Smooth muscle cell (in vitro differentiated cells): Measurements from ENCODE around the gene NFIB. TPM values are rescaled to one million over a fixed set of nuclear protein-coding genes. Genes with fewer than 3 reads are reported as not detected.

Experiments used
- DNase-seq: peaks from one replicate; lab custom pipeline; 2025; ENCODE audit not compliant: unreplicated experiment; lab: John Stamatoyannopoulos, UW
- H2AFZ ChIP-seq: fragments of 200-600 bp; sonication (generic); 2 replicates; pipeline ENCODE4 v1.6.0; 2016; ENCODE audit warnings: antibody characterized with exemption, low read depth, mild to moderate bottlenecking
- H3F3A ChIP-seq: fragments of 200-600 bp; sonication (generic); 2 replicates; pipeline ENCODE4 v1.6.0; 2017; ENCODE audit warnings: antibody characterized with exemption, low read depth
- H3K27ac ChIP-seq: fragments of 200-600 bp; sonication (generic); 2 replicates; pipeline ENCODE4 v1.5.1; 2016; ENCODE audit warnings: low read depth, mild to moderate bottlenecking
- H3K27me3 ChIP-seq: fragments of 200-600 bp; sonication (generic); 2 replicates; pipeline ENCODE4 v1.6.1; 2016; ENCODE audit warnings: low read depth, mild to moderate bottlenecking
- H3K36me3 ChIP-seq: fragments of 200-600 bp; sonication (generic); 2 replicates; pipeline ENCODE4 v1.5.1; 2016; ENCODE audit warnings: low read depth
- H3K4me1 ChIP-seq: fragments of 200-600 bp; sonication (generic); 2 replicates; pipeline ENCODE4 v1.5.1; 2016; ENCODE audit warnings: low read depth
- H3K4me2 ChIP-seq: fragments of 200-600 bp; sonication (generic); 2 replicates; pipeline ENCODE4 v1.6.0; 2016; ENCODE audit warnings: mild to moderate bottlenecking
- H3K4me3 ChIP-seq: fragments of 200-600 bp; sonication (generic); 2 replicates; pipeline ENCODE4 v1.5.1; 2016; ENCODE audit warnings: mild to moderate bottlenecking
- H3K79me2 ChIP-seq: fragments of 200-600 bp; sonication (generic); 2 replicates; pipeline ENCODE4 v1.6.0; 2016; ENCODE audit warnings: low read depth, mild to moderate bottlenecking
- H3K9ac ChIP-seq: fragments of 200-600 bp; sonication (generic); 2 replicates; pipeline ENCODE4 v1.6.0; 2016; ENCODE audit warnings: low read depth
- H3K9me3 ChIP-seq: fragments of 200-600 bp; sonication (generic); replicated peaks from 2 replicates; pipeline ENCODE4 v1.5.1; 2016; ENCODE audit warnings: low read depth
- H4K20me1 ChIP-seq: fragments of 200-600 bp; sonication (generic); 2 replicates; pipeline ENCODE4 v1.6.0; 2016; ENCODE audit warnings: low read depth
- WGBS: methylation state at CpG from one replicate; pipeline ENCODE4 v1.1.7; 2016; ENCODE audit warnings: low lambda C conversion rate; 5-methylcytosine and 5-hydroxymethylcytosine counted together
- polyA plus RNA-seq: library from polyadenylated mRNA; unstranded; fragments of >200 nt; fragmentation: Nextera tagmentation; extraction: Ambion mirVana; gene quantifications from 2 replicates; pipeline ENCODE4 v1.2.1, GENCODE V29; 2016
- total RNA-seq: library from RNA; depleted of rRNA; stranded (reverse); fragments of >200 nt; gene quantifications from 2 replicates; pipeline ENCODE4 v1.2.3, GENCODE V29; 2014
- TF ChIP-seq, protein P1 (sequence below): fragments of 200-600 bp; sonication (generic); IDR thresholded peaks from 2 replicates; pipeline ENCODE4 v1.5.1; 2017; ENCODE audit warnings: borderline replicate concordance, mild to moderate bottlenecking, antibody characterized with exemption; ENCODE audit not compliant: insufficient read depth, poor library complexity, severe bottlenecking

Gene NFIB
- total and polyA plus RNA-seq, 2 experiments from 2014 or later: 0.93 to 1.7 TPM

- no peak overlapping the region for H3K27ac ChIP-seq
- DNase-seq: no peak
- no peaks in the 10 kb centered on the region for H4K20me1 ChIP-seq
- no peaks in the 10 kb centered on the region for H3K9me3 ChIP-seq
- WGBS: 92% methylated on average over 2 of the region's 2 CpGs
- no peaks in the 10 kb centered on the region for H3K36me3 ChIP-seq
- no peak overlapping the region for H2AFZ ChIP-seq
- TF ChIP-seq, protein P1, sequence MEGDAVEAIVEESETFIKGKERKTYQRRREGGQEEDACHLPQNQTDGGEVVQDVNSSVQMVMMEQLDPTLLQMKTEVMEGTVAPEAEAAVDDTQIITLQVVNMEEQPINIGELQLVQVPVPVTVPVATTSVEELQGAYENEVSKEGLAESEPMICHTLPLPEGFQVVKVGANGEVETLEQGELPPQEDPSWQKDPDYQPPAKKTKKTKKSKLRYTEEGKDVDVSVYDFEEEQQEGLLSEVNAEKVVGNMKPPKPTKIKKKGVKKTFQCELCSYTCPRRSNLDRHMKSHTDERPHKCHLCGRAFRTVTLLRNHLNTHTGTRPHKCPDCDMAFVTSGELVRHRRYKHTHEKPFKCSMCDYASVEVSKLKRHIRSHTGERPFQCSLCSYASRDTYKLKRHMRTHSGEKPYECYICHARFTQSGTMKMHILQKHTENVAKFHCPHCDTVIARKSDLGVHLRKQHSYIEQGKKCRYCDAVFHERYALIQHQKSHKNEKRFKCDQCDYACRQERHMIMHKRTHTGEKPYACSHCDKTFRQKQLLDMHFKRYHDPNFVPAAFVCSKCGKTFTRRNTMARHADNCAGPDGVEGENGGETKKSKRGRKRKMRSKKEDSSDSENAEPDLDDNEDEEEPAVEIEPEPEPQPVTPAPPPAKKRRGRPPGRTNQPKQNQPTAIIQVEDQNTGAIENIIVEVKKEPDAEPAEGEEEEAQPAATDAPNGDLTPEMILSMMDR: no peak
- H3K4me2 ChIP-seq: no peak overlapping the region
- no peak overlapping the region for H3K9ac ChIP-seq
- no peak overlapping the region for H3K4me3 ChIP-seq
- H3K27me3 ChIP-seq: peaks cover 12% of the 10 kb centered on the region
- H3F3A ChIP-seq: no peaks in the 10 kb centered on the region
- no peaks in the 10 kb centered on the region for H3K4me1 ChIP-seq
- no peaks in the 10 kb centered on the region for H3K79me2 ChIP-seq
These were observed 51.1 kb downstream of the NFIB start for GRCh38 chr9:14262827-14263226.

GRCh38 chr9:14261616-14262015, 52.3 kb downstream of the NFIB start:
- Histone ChIP-seq H3F3A (no peaks in the 10 kb centered on the region), H4K20me1 (no peaks in the 10 kb centered on the region), H3K4me3 (no peak overlapping the region), H3K79me2 (no peaks in the 10 kb centered on the region), H3K27me3 (peaks cover 12% of the 10 kb centered on the region), H3K36me3 (no peaks in the 10 kb centered on the region), H3K9me3 (no peaks in the 10 kb centered on the region), H3K4me1 (no peaks in the 10 kb centered on the region), H3K9ac (no peak overlapping the region), H3K4me2 (no peak overlapping the region), H3K27ac (no peak overlapping the region), H2AFZ (no peak overlapping the region)
- no peak for DNase-seq
- TF ChIP-seq, protein P1: no peak
- WGBS: 62% methylated on average over 2 of the region's 2 CpGs

GRCh38 chr9:14260101-14260500, 53.8 kb downstream of the NFIB start:
- no peaks in the 10 kb centered on the region for H3K36me3 ChIP-seq
- H3K27ac ChIP-seq: no peak overlapping the region
- peaks cover 23% of the 10 kb centered on the region for H3K27me3 ChIP-seq
- no peak overlapping the region for H3K4me3 ChIP-seq
- no peak overlapping the region for H3K4me2 ChIP-seq
- no peaks in the 10 kb centered on the region for H3F3A ChIP-seq
- DNase-seq: no peak
- no peaks in the 10 kb centered on the region for H3K9me3 ChIP-seq
- no peaks in the 10 kb centered on the region for H3K79me2 ChIP-seq
- 92% methylated on average over 4 of the region's 4 CpGs for WGBS
- H2AFZ ChIP-seq: no peak overlapping the region
- H3K4me1 ChIP-seq: no peaks in the 10 kb centered on the region
- no peaks in the 10 kb centered on the region for H4K20me1 ChIP-seq
- H3K9ac ChIP-seq: no peak overlapping the region
- TF ChIP-seq, protein P1: no peak

DNA sequence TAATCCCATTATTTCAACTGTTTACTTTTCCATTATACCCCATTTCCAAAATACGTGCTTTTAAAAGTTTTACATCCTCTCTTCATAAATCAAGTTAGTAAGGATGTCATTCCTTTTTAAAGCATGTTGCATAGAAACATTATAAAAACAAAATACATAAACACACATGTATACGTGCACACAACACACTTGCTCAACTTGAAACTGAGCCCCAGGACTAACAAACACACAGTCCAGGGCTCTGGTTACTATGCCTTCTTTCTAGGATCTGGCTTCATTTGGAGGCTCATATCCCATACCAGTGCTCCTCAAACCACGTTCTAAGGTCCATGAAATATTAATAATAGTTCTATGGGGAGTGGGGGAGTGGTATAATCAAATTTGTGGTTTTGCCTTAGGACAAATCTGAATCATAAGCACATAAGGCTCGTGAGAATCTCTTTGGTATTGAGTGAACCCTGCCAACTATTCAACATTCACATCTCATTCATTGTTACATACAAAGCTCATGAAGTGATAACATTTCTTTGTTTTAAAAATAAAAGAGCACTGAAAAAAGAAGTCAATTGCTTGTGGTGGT, 55.2 kb downstream of the NFIB start:
- Histone ChIP-seq H3K36me3 (no peaks in the 10 kb centered on the region), H3K27ac (no peak overlapping the region), H3K4me2 (no peak overlapping the region), H3K9me3 (no peaks in the 10 kb centered on the region), H2AFZ (no peak overlapping the region), H3K4me3 (no peak overlapping the region), H4K20me1 (no peaks in the 10 kb centered on the region), H3K27me3 (peaks cover 28% of the 10 kb centered on the region), H3K4me1 (no peaks in the 10 kb centered on the region), H3K79me2 (no peaks in the 10 kb centered on the region), H3F3A (no peaks in the 10 kb centered on the region), H3K9ac (no peak overlapping the region)
- no peak for DNase-seq
- WGBS: 90% methylated on average over 4 of the region's 4 CpGs
- TF ChIP-seq, protein P1: no peak
